ENCODE data around the gene GOPC. TPM values are rescaled to one million over a fixed set of nuclear protein-coding genes. Genes with fewer than 3 reads are reported as not detected.

Gene GOPC
- total and polyA plus RNA-seq, 2 experiments from 2014 or later = 15.5 to 26.4 TPM

DNA sequence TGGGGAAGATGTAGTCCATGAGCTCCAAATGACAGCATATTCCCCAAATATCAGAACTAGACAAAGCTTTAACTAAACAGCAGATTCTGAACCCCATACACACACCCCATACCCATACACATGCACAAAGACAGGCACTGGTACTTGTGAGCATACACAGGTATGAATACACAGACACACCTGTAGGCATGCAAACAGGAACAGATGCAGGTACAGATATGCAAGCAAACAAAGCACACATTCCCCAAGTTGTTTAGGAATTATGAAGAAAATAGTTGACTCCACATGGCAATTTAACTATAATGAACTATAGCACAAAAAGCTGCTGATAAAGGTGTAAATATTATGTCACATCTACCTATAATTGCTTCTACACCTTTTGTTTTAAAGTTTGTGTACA is 16.7 kb downstream of the GOPC start:
- Histone ChIP-seq H3K4me2 (no peak overlapping the region), H3K36me3 (ENCODE audit: insufficient read depth) (no peaks in the 10 kb centered on the region), H3K9me2 (ENCODE audit: insufficient read depth) (no peaks in the 10 kb centered on the region), H4K20me1 (replicated peaks; ENCODE audit: insufficient read depth) (no peaks in the 10 kb centered on the region; the same call in none of the 2 replicates), H2AFZ (no peak overlapping the region), H3K4me3 (no peak overlapping the region), H3K4me1 (ENCODE audit: insufficient read depth) (no peaks in the 10 kb centered on the region), H3K27ac (ENCODE audit: low read depth) (no peak overlapping the region), H3F3A (replicated peaks; ENCODE audit: low read depth) (no peaks in the 10 kb centered on the region), H3K79me2 (replicated peaks; ENCODE audit: insufficient read depth) (peaks cover 75% of the 10 kb centered on the region), H3K27me3 (ENCODE audit: insufficient read depth) (no peaks in the 10 kb centered on the region)
- TF ChIP-seq POLR2AphosphoS5 (IDR thresholded peaks at IDR 0.05; ENCODE audit: low read depth) = no peak
- TF ChIP-seq STAT1 (IDR thresholded peaks at IDR 0.05; ENCODE audit: unreplicated experiment) = no peak
- TF ChIP-seq EZH2 (IDR thresholded peaks at IDR 0.05; ENCODE audit: low read depth, unreplicated experiment) = no peak
- TF ChIP-seq ZNF114 (CRISPR knock-in tag; IDR thresholded peaks at IDR 0.05) = no peak
- TF ChIP-seq ZNF331 (CRISPR knock-in tag; IDR thresholded peaks at IDR 0.05; ENCODE audit: low read depth) = no peak
- TF ChIP-seq CTCF (conservative IDR thresholded peaks at IDR 0.05; ENCODE audit: low read depth in 2 of 2) = no peak
- no peak for TF ChIP-seq JUNB (IDR thresholded peaks at IDR 0.05; ENCODE audit: unreplicated experiment)
- TF ChIP-seq EZH2phosphoT487 (IDR thresholded peaks at IDR 0.05; ENCODE audit: unreplicated experiment) = no peak
- no peak for TF ChIP-seq ETS1 (IDR thresholded peaks at IDR 0.05)
- TF ChIP-seq REST (IDR thresholded peaks at IDR 0.05; ENCODE audit: unreplicated experiment) = no peak
- no peak for TF ChIP-seq ZNF462 (CRISPR knock-in tag; IDR thresholded peaks at IDR 0.05)
- no peak for TF ChIP-seq NANOG (IDR thresholded peaks at IDR 0.05; ENCODE audit: borderline replicate concordance)
- no peak for TF ChIP-seq CREB1 (CRISPR knock-in tag; IDR thresholded peaks at IDR 0.05; ENCODE audit: low read depth)
- no peak for ATAC-seq
- Mint-ChIP-seq H3K36me3 (ENCODE audit: low read depth) (peaks cover 36% of the 10 kb centered on the region), H3K9me3 (peaks cover 11% of the 10 kb centered on the region), H3K27ac (no peak overlapping the region), H3K4me1 (peaks cover 3% of the 10 kb centered on the region; the same call in 2 of the 3 replicates), H3K4me3 (no peak overlapping the region), H3K27me3 (ENCODE audit: insufficient read depth, low read depth, poor library complexity) (no peaks in the 10 kb centered on the region)
- no peak for DNase-seq (ENCODE audit: low spot score)
